IMR-90 (cell line): ENCODE data around the gene ARRDC5. TPM values are rescaled to one million over a fixed set of nuclear protein-coding genes. Genes with fewer than 3 reads are reported as not detected.
A peak's percentile ranks its signal among the peaks of the same experiment; 100 is the strongest.

Experiments
- ATAC-seq: fragments of 200-7000 bp; cut with Tn5 transposase; 2 replicates; pipeline ENCODE4 v1.9.1; 2020; ENCODE audit warnings: low read depth, mild to moderate bottlenecking, moderate library complexity
- BruUV-seq: library from RNA; stranded (reverse); fragments of 400-500 nt; replicated peaks from 2 replicates; lab custom pipeline; 2021; lab: Mats Ljungman, UMichigan
- CTCF ChIA-PET: fragments of 300-600 bp; formaldehyde crosslinking; extraction: SDS; loops from one replicate; lab custom pipeline; 2021; ENCODE audit warnings: antibody characterized with exemption; lab: Yijun Ruan, JAX
- POLR2A ChIA-PET: fragments of 300-600 bp; sonication (Branson Sonifier 250); formaldehyde crosslinking; loops from one replicate; lab custom pipeline; 2022; ENCODE audit warnings: antibody characterized with exemption; ENCODE audit not compliant: unreplicated experiment; lab: Charles Lee
- DNase-seq: peaks from one replicate; pipeline ENCODE4 v3.0.0; 2013
- H2AFZ ChIP-seq: replicated peaks from 2 replicates; pipeline ENCODE3; 2013; ENCODE audit warnings: low read length, mild to moderate bottlenecking; ENCODE audit not compliant: poor library complexity
- H2AK5ac ChIP-seq: 2 replicates; pipeline ENCODE4 v1.6.1; 2013; ENCODE audit warnings: low read depth, low read length, inconsistent platforms
- H2AK9ac ChIP-seq: replicated peaks from 2 replicates; pipeline ENCODE3; 2013; ENCODE audit warnings: mild to moderate bottlenecking, low read depth, low read length, moderate library complexity; ENCODE audit not compliant: poor library complexity
- H2BK120ac ChIP-seq: 2 replicates; pipeline ENCODE4 v1.6.1; 2013; ENCODE audit warnings: low read depth, low read length, inconsistent platforms
- H2BK15ac ChIP-seq: 3 replicates; pipeline ENCODE4 v1.6.1; 2013; ENCODE audit warnings: low read depth, low read length, inconsistent platforms
- H2BK20ac ChIP-seq: 2 replicates; pipeline ENCODE4 v1.6.1; 2013; ENCODE audit warnings: low read depth, mild to moderate bottlenecking, inconsistent platforms, low read length, moderate library complexity
- H2BK5ac ChIP-seq: 2 replicates; pipeline ENCODE4 v1.6.1; 2013; ENCODE audit warnings: mild to moderate bottlenecking, low read depth, low read length, inconsistent platforms; ENCODE audit not compliant: poor library complexity, severe bottlenecking
- H3K14ac ChIP-seq: replicated peaks from 2 replicates; pipeline ENCODE4 v1.6.1; 2013; ENCODE audit warnings: low read depth, low read length, inconsistent platforms
- H3K18ac ChIP-seq: 2 replicates; pipeline ENCODE4 v1.6.1; 2013; ENCODE audit warnings: low read depth, low read length, control low read depth
- H3K23ac ChIP-seq: 2 replicates; pipeline ENCODE4 v1.6.1; 2013; ENCODE audit warnings: low read depth, low read length, inconsistent platforms
- H3K27ac ChIP-seq: 2 replicates; pipeline ENCODE4 v1.5.1; 2013; ENCODE audit warnings: mild to moderate bottlenecking, control low read depth, low read length; ENCODE audit not compliant: insufficient read depth
- H3K27me3 ChIP-seq: 2 replicates; pipeline ENCODE4 v1.6.1; 2013; ENCODE audit warnings: low read length; ENCODE audit not compliant: control insufficient read depth, insufficient read depth
- H3K36me3 ChIP-seq: 2 replicates; pipeline ENCODE4 v1.6.1; 2013; ENCODE audit warnings: low read length, mixed read lengths; ENCODE audit not compliant: control insufficient read depth, insufficient read depth
- H3K4ac ChIP-seq: 2 replicates; pipeline ENCODE4 v1.6.1; 2013; ENCODE audit warnings: low read depth, low read length, inconsistent platforms
- H3K4me1 ChIP-seq: 2 replicates; pipeline ENCODE4 v1.6.1; 2013; ENCODE audit warnings: low read length, mixed read lengths; ENCODE audit not compliant: control insufficient read depth, insufficient read depth
- H3K4me2 ChIP-seq: 2 replicates; pipeline ENCODE4 v1.6.1; 2013; ENCODE audit warnings: low read depth, mild to moderate bottlenecking, control low read depth, low read length, moderate library complexity
- H3K4me3 ChIP-seq: 2 replicates; pipeline ENCODE4 v1.5.1; 2013; ENCODE audit warnings: low read depth, mild to moderate bottlenecking, control low read depth, low read length, moderate library complexity; ENCODE audit not compliant: insufficient read depth
- H3K56ac ChIP-seq: 2 replicates; pipeline ENCODE4 v1.6.1; 2013; ENCODE audit warnings: low read length, inconsistent platforms; ENCODE audit not compliant: insufficient read depth; ENCODE audit errors: extremely low read depth
- H3K79me1 ChIP-seq, 2 experiments: 2 replicates each; pipeline ENCODE4 v1.6.1; 2013; ENCODE audit warnings: low read length in 2 of 2, inconsistent platforms in 1 of 2, low read depth in 1 of 2
- H3K9ac ChIP-seq: 2 replicates; pipeline ENCODE4 v1.6.1; 2013; ENCODE audit warnings: low read depth, low read length, control low read depth
- H3K9me1 ChIP-seq: 2 replicates; pipeline ENCODE4 v1.6.1; 2013; ENCODE audit warnings: low read length, inconsistent platforms; ENCODE audit not compliant: insufficient read depth
- H3K9me3 ChIP-seq: 2 replicates; pipeline ENCODE4 v1.6.1; 2013; ENCODE audit warnings: low read length; ENCODE audit not compliant: control insufficient read depth, insufficient read depth
- H4K20me1 ChIP-seq: 2 replicates; pipeline ENCODE4 v1.6.1; 2013; ENCODE audit warnings: low read length, inconsistent platforms; ENCODE audit not compliant: insufficient read depth
- H4K5ac ChIP-seq: 2 replicates; pipeline ENCODE4 v1.6.1; 2013; ENCODE audit warnings: mild to moderate bottlenecking, low read depth, low read length, control low read depth
- H4K8ac ChIP-seq, 2 experiments: 2 replicates each; pipeline ENCODE4 v1.6.1; 2013; ENCODE audit warnings: low read depth in 2 of 2, low read length in 2 of 2, control low read depth in 1 of 2, inconsistent platforms in 1 of 2
- H4K91ac ChIP-seq: 2 replicates; pipeline ENCODE4 v1.6.1; 2013; ENCODE audit warnings: low read depth, low read length, inconsistent platforms; ENCODE audit not compliant: insufficient read depth
- CHD1 ChIP-seq: IDR thresholded peaks from 2 replicates; pipeline ENCODE4 v1.6.1; 2012; ENCODE audit warnings: low read depth, low read length, improper control_type of control experiment
- CTCF ChIP-seq: conservative IDR thresholded peaks from 2 replicates; pipeline ENCODE4 v1.5.1; 2012; ENCODE audit warnings: mild to moderate bottlenecking, low read depth, low read length, improper control_type of control experiment
- ELK1 ChIP-seq: fragments of 150-350 bp; IDR thresholded peaks from 2 replicates; pipeline ENCODE4 v1.6.1; 2016; ENCODE audit warnings: low read depth, mild to moderate bottlenecking, low read length, moderate library complexity, borderline replicate concordance
- MAFK ChIP-seq: IDR thresholded peaks from 2 replicates; pipeline ENCODE4 v1.6.1; 2012; ENCODE audit warnings: low read depth, low read length, improper control_type of control experiment
- MAZ ChIP-seq: IDR thresholded peaks from 2 replicates; pipeline ENCODE4 v1.6.1; 2012; ENCODE audit warnings: low read depth, mild to moderate bottlenecking, low read length, improper control_type of control experiment, moderate library complexity, borderline replicate concordance
- MXI1 ChIP-seq: IDR thresholded peaks from 2 replicates; pipeline ENCODE4 v1.6.1; 2012; ENCODE audit warnings: low read depth, mild to moderate bottlenecking, low read length, moderate library complexity, borderline replicate concordance
- POLR2A ChIP-seq: IDR thresholded peaks from 2 replicates; pipeline ENCODE4 v1.6.1; 2012; ENCODE audit warnings: mild to moderate bottlenecking, low read depth, low read length
- RAD21 ChIP-seq: IDR thresholded peaks from 2 replicates; pipeline ENCODE4 v1.6.1; 2012; ENCODE audit warnings: low read length, improper control_type of control experiment
- RCOR1 ChIP-seq: IDR thresholded peaks from 2 replicates; pipeline ENCODE4 v1.6.1; 2012; ENCODE audit warnings: mild to moderate bottlenecking, low read length, improper control_type of control experiment; ENCODE audit not compliant: insufficient replicate concordance
- SMC3 ChIP-seq: fragments of 150-350 bp; IDR thresholded peaks from 2 replicates; pipeline ENCODE4 v1.6.1; 2016; ENCODE audit warnings: low read depth, mild to moderate bottlenecking, antibody characterized with exemption, low read length, moderate library complexity
- USF2 ChIP-seq: fragments of 150-350 bp; IDR thresholded peaks from 2 replicates; pipeline ENCODE4 v1.6.1; 2017; ENCODE audit warnings: mild to moderate bottlenecking, antibody characterized with exemption, low read length, low read depth
- WGBS, 2 experiments: methylation state at CpG; one replicate each; pipeline versions ENCODE4 v1.1.5 to v1.1.7; 2013; ENCODE audit warnings: missing lambda C conversion rate in 2 of 2; ENCODE audit not compliant: insufficient read length in 1 of 2; ENCODE audit errors: extremely low coverage in 2 of 2; 5-methylcytosine and 5-hydroxymethylcytosine counted together
- dilution Hi-C: fragments of 300-500 bp; cut with HindIII; formaldehyde crosslinking; loops from one replicate; pipeline ENCODE4 v1.14.3; 2018; ENCODE audit warnings: low sequenced_read_pairs; ENCODE audit not compliant: unreplicated experiment
- in situ Hi-C: fragments of 300-500 bp; cut with MboI; formaldehyde crosslinking; loops from 3 replicates; pipeline ENCODE4 v1.14.3; 2019; ENCODE audit warnings: low sequenced_read_pairs, inconsistent platforms, mixed read lengths
- intact Hi-C: fragments of 100-400 bp; cut with micrococcal nuclease; formaldehyde crosslinking; loops from 2 replicates; pipeline ENCODE4 v1.10.0; 2022
- polyA plus RNA-seq, 3 experiments: library from polyadenylated mRNA; depleted of rRNA; stranded (reverse); fragments of >200 nt; gene quantifications; 2 replicates each; pipeline ENCODE4 v1.2.3, GENCODE V29; 2012; ENCODE audit warnings: low replicate concordance in 1 of 3
- total RNA-seq: library from RNA; depleted of rRNA; stranded (reverse); fragments of >200 nt; gene quantifications from 2 replicates; pipeline ENCODE4 v1.2.3, GENCODE V29; 2012

Gene ARRDC5
- total and polyA plus RNA-seq, 2 of the 4 experiments (the other 2 are of a cell fraction) = not detected

GRCh38 chr19:4906963-4907362 lies 4.3 kb upstream of the ARRDC5 start:
- dilution Hi-C loops (no loop called here), intact Hi-C loops (no loop called here), in situ Hi-C loops (no loop called here)
- Histone ChIP-seq H3K27ac (no peak overlapping the region), H3K79me1 (peaks cover 0 to 14% of the 10 kb centered on the region in 2 experiments; a peak in 2 of 4 replicates), H3K23ac (no peak overlapping the region), H3K18ac (no peak overlapping the region), H3K4me1 (peaks cover 12% of the 10 kb centered on the region), H3K14ac (no peak overlapping the region), H3K9me3 (no peaks in the 10 kb centered on the region), H2BK15ac (no peak overlapping the region), H3K27me3 (no peaks in the 10 kb centered on the region), H3K36me3 (no peaks in the 10 kb centered on the region; the same call in 1 of the 2 replicates), H3K9me1 (no peaks in the 10 kb centered on the region), H4K20me1 (no peaks in the 10 kb centered on the region), H3K56ac (no peak overlapping the region), H2BK120ac (no peak overlapping the region), H2BK20ac (no peak overlapping the region), H4K91ac (no peak overlapping the region), H2AK9ac (peak overlapping the region; percentile 16), H3K9ac (no peak overlapping the region), H2AK5ac (no peak overlapping the region), H3K4ac (no peak overlapping the region), H4K8ac (no peak overlapping the region), H2BK5ac (no peak overlapping the region), H3K4me3 (no peak overlapping the region), H3K4me2 (no peak overlapping the region), H4K5ac (no peak overlapping the region), H2AFZ (peak overlapping the region; percentile 58)
- DNase-seq (no peak), ATAC-seq (no peak)
- CTCF ChIA-PET = no interaction called here
- 82% methylated on average over 3 of the region's 8 CpGs; no CpG with 5 or more reads in 1 of the 2 experiments for WGBS, 2 experiments
- POLR2A ChIA-PET = no interaction called here
- TF ChIP-seq MAZ (no peak), RAD21 (no peak), SMC3 (no peak), POLR2A (no peak), CHD1 (no peak), RCOR1 (no peak), ELK1 (no peak), CTCF (no peak), MAFK (no peak), MXI1 (no peak), USF2 (no peak)
- BruUV-seq = no TSS peak
